ENCODE measurements around the gene EPYC. TPM values are rescaled to one million over a fixed set of nuclear protein-coding genes. Genes with fewer than 3 reads are reported as not detected.

Gene EPYC
- total and polyA plus RNA-seq, 10 of the 15 experiments (the other 5 are each of a cell fraction or from before 2014, with no cell fraction given): not detected

- Histone ChIP-seq H3K36me3 (ENCODE audit: control insufficient read depth in 2 of 2, insufficient read depth in 2 of 2, low read length in 1 of 2) (no peaks in the 10 kb centered on the region), H3K4me3 (no peak overlapping the region), H3K4me2 (ENCODE audit: control insufficient read depth, insufficient read depth) (no peak overlapping the region), H3K27ac (ENCODE audit: control insufficient read depth, insufficient read depth) (no peak overlapping the region), H3K27me3 (replicated peaks in 1 of 2; ENCODE audit: control insufficient read depth in 2 of 2, insufficient read depth in 2 of 2, low read length in 1 of 2) (no peaks in the 10 kb centered on the region), H4K20me1 (ENCODE audit: control insufficient read depth, insufficient read depth) (no peaks in the 10 kb centered on the region), H3K9me3 (replicated peaks; ENCODE audit: control insufficient read depth, insufficient read depth, low read length) (no peaks in the 10 kb centered on the region), H3K4me1 (ENCODE audit: control insufficient read depth, insufficient read depth, low read length) (no peaks in the 10 kb centered on the region), H3K9ac (ENCODE audit: control insufficient read depth, insufficient read depth, low read length) (no peak overlapping the region), H3K79me2 (ENCODE audit: control insufficient read depth, insufficient read depth, low read length) (no peaks in the 10 kb centered on the region), H2AFZ (ENCODE audit: control insufficient read depth, low read depth, low read length) (no peak overlapping the region)
- ChIA-PET SMC1A (ENCODE audit: uncharacterized antibody, unreplicated experiment) (interaction anchor here (1.5 kb wide), 1 partner anchor 80 kb away, joined by 4 read pairs; no protein-coding TSS in a partner anchor), POLR2A (no interaction called here), RAD21 (ENCODE audit: unreplicated experiment) (no interaction called here), CTCF (interaction anchor here (0.9 kb wide), 1 partner anchor 40 kb away, joined by 4 read pairs; no protein-coding TSS in a partner anchor)
- in situ Hi-C loops (cut with MboI): no loop called here
- DNase-seq (ENCODE audit: low read depth, low spot score) (no peak), FAIRE-seq (no peak), ATAC-seq (no peak)
- intact Hi-C loops (cut with micrococcal nuclease; ENCODE audit: unreplicated experiment): no loop called here
- no peak for TF ChIP-seq FOXK2 (IDR thresholded peaks at IDR 0.05)
- TF ChIP-seq USF1 (IDR thresholded peaks at IDR 0.05; ENCODE audit: borderline replicate concordance, extremely low read length, insufficient read depth, low read depth, low read length): no peak
- 12% methylated on average over 6 of the region's 6 CpGs for WGBS (ENCODE audit: insufficient coverage, insufficient replicate concordance, low lambda C conversion rate, missing lambda C conversion rate)
- no TSS peak for BruUV-seq (replicated peaks)
These were observed 66.3 kb downstream of the EPYC start for GRCh38 chr12:90938451-90938850.

GRCh38 chr12:90937651-90938050 is 67.1 kb downstream of the EPYC start:
- FAIRE-seq (no peak), DNase-seq (ENCODE audit: low read depth, low spot score) (no peak), ATAC-seq (no peak)
- SMC1A ChIA-PET (ENCODE audit: uncharacterized antibody, unreplicated experiment): no interaction called here
- Histone ChIP-seq H3K4me3 (no peak overlapping the region), H3K27me3 (replicated peaks in 1 of 2; ENCODE audit: control insufficient read depth in 2 of 2, insufficient read depth in 2 of 2, low read length in 1 of 2) (no peaks in the 10 kb centered on the region), H4K20me1 (ENCODE audit: control insufficient read depth, insufficient read depth) (no peaks in the 10 kb centered on the region), H2AFZ (ENCODE audit: control insufficient read depth, low read depth, low read length) (no peak overlapping the region), H3K79me2 (ENCODE audit: control insufficient read depth, insufficient read depth, low read length) (no peaks in the 10 kb centered on the region), H3K4me2 (ENCODE audit: control insufficient read depth, insufficient read depth) (no peak overlapping the region), H3K36me3 (ENCODE audit: control insufficient read depth in 2 of 2, insufficient read depth in 2 of 2, low read length in 1 of 2) (no peaks in the 10 kb centered on the region), H3K27ac (ENCODE audit: control insufficient read depth, insufficient read depth) (no peak overlapping the region), H3K4me1 (ENCODE audit: control insufficient read depth, insufficient read depth, low read length) (no peaks in the 10 kb centered on the region), H3K9ac (ENCODE audit: control insufficient read depth, insufficient read depth, low read length) (no peak overlapping the region), H3K9me3 (replicated peaks; ENCODE audit: control insufficient read depth, insufficient read depth, low read length) (no peaks in the 10 kb centered on the region)
- CTCF ChIA-PET: interaction anchor here (0.6 to 1.6 kb wide), 2 partner anchors 171 to 390 kb away, joined by 3 read pairs; no protein-coding TSS in a partner anchor
- in situ Hi-C loops (cut with MboI): no loop called here
- POLR2A ChIA-PET: no interaction called here
- WGBS (ENCODE audit: insufficient coverage, insufficient replicate concordance, low lambda C conversion rate, missing lambda C conversion rate): 0% methylated on average over 2 of the region's 2 CpGs
- intact Hi-C loops (cut with micrococcal nuclease; ENCODE audit: unreplicated experiment): no loop called here
- no peak for TF ChIP-seq IRF5 (IDR thresholded peaks at IDR 0.05; ENCODE audit: borderline replicate concordance)
- no peak for TF ChIP-seq LARP7 (IDR thresholded peaks at IDR 0.05)
- TF ChIP-seq CHD1 (IDR thresholded peaks at IDR 0.05; ENCODE audit: low read depth, low read length): no peak
- TF ChIP-seq SUPT20H (IDR thresholded peaks at IDR 0.05; ENCODE audit: borderline replicate concordance, control insufficient read depth, low read depth, low read length): no peak
- no peak for TF ChIP-seq MLLT1 (IDR thresholded peaks at IDR 0.05)
- no peak for TF ChIP-seq ASH2L (IDR thresholded peaks at IDR 0.05; ENCODE audit: borderline replicate concordance, low read depth)
- no peak for TF ChIP-seq STAT1 (conservative IDR thresholded peaks at IDR 0.05)
- TF ChIP-seq BCLAF1 (IDR thresholded peaks at IDR 0.05): no peak
- TF ChIP-seq RBBP5 (conservative IDR thresholded peaks at IDR 0.05): no peak
- RAD21 ChIA-PET (ENCODE audit: unreplicated experiment): no interaction called here
- no TSS peak for BruUV-seq (replicated peaks)
